Inflammatory macrophage treated with lipopolysaccharide for 4 hours (primary cell): Measurements from ENCODE around the gene KCNS1.
A peak's percentile ranks its signal among the peaks of the same experiment; 100 is the strongest.

ENCODE experiments used
- DNase-seq: peaks from one replicate; pipeline ENCODE4 v3.0.0-alpha.2; 2020

The KCNS1 gene

DNA sequence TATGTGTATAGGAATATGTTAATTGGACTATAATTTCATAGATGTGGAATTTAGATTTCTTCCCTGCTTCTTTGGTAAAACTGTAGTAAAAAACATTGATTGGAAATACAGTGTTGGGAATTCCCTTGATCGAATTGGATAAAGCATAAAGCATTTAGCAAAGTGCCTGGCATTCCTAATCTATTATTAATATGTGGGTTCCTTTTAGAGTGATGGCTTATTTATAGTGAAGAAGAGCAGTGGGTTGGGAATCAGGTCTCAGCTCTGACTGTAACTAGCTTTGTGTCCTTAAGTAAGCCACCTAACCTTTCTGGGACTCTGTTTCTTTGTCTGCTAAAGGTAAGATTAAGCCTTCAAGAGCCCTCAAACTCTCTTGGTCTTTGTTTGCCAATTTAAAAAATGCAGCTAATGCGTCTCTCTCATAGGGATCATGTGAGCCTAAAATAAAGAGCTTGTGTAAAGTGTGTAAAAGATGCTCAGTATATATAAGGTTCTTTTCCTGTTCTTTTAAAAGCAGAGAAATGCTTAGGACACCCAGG lies 53.3 kb downstream of the KCNS1 start:
- no peak for DNase-seq

DNA sequence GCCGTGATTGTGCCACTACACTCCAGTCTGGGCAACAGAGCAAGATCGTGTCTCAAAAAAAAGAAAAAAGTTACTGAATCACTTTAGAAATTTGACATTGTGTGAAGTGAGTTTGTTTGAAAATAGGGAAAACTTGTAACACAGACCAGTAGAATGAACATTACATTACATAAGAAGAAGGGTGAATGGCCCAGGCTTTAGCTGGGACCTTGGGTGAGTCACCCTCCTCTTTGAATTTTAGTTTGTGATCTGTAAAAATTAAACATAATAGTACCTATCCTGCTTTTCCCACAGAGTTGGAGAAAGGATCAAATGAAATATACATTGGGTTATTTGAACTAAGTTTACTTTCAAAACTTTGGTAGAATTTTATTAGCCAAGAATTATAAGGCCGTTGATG lies 56.3 kb downstream of the KCNS1 start:
- DNase-seq: no peak

- peak; percentile 68 for DNase-seq
Measured at GRCh38 chr20:45044084-45044573, 56.8 kb downstream of the KCNS1 start.

GRCh38 chr20:45042978-45043377 lies 57.9 kb downstream of the KCNS1 start:
- DNase-seq: no peak
